ENCODE results near the gene PVR.
"Not testable (repeated sequence)": the region's sequence is repeated elsewhere in the genome, so short reads cannot be mapped to it uniquely, and the experiment has no call there.

The PVR gene

DNA sequence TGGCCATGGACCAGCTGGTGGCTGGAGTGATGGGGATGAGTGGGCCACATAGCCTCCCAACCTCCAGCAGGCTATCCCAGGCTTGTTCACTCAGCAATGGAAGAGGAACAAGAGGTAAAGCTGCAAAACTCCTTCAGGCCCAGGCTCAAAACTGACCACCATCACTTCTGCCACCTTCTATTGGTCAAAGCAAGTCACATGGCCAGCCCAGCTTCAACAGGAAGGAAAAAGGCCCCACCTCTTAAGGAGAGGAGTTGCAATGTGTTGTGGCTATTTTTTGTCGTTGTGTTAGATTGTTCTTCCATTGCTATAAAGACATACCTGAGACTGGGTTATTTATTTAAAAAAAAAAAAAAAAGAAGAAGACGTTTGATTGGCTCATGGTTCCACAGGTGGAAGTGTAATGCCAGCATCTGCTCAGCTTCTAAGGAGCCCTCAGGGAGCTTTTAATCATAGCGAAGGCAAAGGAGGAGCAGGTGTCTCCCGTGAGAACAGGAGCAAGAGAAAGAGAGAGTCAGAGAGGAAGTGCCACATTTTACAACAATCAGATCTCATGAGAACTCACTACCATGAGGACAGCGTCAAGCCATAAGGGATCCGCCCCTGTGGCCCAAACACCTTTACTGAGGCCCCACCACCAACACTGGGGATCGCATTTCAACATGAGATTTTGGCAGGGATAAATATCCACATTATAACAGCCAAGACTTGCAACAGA lies 24.9 kb upstream of the PVR start:
- DNase-seq (ENCODE audit: low read depth): no peak

DNA sequence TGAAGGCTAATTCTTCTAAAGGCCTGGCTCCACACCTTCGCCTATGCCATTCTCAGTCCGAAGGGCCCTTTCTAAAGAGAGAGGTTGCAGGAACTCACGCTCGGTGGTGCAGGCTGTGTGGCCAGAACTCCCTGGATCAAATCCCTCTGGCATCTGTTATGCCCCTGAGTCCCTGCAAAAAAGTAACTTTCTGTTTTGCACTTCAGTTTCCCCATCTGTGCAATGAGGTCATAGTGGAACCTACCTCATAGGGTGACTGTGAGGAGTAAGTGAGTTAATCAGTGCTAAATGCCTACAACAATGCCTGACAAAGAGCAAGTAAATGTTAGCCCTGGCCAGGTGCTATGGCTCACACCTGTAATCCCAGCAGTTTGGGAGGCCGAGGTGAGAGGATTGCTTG lies 23.0 kb upstream of the PVR start:
- no peak for DNase-seq (ENCODE audit: low read depth)

DNA sequence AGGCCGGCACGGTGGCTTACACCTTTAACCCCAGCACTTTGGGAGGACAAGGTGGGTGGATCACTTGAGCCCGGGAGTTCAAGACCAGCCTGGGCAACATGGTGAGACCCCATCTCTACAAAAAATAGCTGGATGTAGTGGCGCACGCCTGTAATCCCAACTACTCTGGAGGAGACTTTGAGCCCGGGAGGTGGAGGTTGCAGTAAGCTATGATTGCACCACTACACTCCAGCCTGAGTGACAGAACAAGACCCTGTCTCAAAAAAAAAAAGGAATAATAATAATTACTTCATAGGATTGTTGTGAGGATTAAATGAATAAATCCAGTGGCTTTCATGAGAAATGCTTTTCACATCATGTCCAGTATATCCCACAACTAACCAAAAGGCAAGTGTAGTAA lies 22.3 kb upstream of the PVR start:
- no peak for DNase-seq (ENCODE audit: low read depth)

DNA sequence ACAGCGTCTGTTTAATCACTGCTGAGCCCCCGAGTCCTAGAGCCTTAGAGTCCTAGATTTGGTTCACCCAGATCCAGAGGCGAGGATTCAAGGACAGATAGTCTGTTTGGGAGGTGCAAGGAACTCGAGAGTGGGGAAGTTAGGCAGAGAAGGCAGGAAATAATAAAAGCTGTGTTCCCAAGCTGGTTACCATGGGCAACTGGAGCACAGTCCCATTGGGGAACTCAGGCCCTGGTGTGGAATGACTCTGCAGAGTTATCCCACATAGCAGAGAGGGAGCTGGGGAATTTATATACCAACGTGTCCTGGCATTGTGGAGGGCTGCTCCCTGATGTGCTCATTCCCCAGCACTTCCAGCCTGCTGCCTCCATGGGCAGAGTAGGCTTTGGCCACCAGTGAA lies 20.6 kb upstream of the PVR start:
- peak; percentile 87 for DNase-seq (ENCODE audit: low read depth)

DNA sequence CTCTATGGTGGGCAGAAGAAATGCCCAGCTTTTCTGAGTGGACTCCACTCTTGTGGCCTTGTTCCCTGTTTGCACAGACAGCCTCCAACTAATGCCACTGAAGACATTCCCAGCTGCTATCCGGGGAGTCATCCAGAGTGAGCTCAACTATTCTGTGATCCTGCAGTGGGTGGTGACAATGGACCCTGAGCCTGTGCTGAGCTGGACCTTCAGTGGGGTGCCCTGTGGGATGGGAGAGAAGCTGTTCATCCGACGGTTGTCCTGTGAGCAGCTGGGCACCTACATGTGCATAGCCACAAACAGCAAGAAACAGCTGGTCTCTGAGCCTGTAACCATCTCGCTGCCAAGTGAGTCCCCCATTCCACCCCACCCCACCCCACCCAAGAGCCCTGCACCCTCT lies 20.1 kb upstream of the PVR start:
- no peak for DNase-seq (ENCODE audit: low read depth)

DNA sequence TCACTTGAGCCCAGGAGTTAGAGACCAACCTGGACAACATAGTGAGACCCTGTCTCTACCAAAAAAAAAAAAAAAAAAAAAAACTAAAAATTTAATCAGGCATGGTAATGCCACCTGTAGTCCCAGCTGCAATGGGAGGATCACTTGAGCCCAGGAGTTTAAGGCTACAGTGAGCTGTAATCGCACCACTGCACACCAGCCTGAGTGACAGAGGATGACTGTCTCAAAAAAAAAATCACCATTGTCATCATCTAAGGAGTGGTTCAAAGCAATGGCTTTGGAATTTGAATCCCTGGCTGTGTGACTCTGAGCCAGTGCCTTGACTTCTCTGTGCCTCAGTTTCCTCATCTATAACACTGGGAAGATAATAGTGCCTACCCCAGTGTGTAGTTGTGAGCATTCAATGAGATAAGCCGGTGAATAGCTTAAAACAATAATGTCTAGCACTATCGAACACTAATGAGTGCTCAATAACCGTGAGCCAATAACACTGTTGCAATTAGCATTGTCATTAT lies 18.8 kb upstream of the PVR start:
- no peak for DNase-seq (ENCODE audit: low read depth)

DNA sequence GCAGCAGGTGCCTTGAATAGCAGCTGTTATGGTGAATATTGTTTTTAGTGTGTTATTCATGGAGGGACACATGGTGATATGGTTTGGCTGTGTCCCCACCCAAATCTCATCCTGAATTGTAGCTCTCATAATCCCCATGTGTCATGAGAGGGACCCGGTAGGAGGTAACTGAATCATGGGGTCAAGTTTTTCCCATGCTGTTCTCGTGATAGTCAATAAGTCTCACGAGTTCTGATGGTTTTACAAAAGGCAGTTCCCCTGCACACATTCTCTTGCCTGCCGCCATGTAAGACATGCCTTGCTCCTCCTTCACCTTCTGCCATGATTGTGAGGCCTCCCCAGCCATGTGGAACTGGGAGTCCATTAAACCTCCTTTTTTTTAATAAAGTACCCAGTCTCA lies 18.1 kb upstream of the PVR start:
- DNase-seq (ENCODE audit: low read depth): not testable (repeated sequence)

DNA sequence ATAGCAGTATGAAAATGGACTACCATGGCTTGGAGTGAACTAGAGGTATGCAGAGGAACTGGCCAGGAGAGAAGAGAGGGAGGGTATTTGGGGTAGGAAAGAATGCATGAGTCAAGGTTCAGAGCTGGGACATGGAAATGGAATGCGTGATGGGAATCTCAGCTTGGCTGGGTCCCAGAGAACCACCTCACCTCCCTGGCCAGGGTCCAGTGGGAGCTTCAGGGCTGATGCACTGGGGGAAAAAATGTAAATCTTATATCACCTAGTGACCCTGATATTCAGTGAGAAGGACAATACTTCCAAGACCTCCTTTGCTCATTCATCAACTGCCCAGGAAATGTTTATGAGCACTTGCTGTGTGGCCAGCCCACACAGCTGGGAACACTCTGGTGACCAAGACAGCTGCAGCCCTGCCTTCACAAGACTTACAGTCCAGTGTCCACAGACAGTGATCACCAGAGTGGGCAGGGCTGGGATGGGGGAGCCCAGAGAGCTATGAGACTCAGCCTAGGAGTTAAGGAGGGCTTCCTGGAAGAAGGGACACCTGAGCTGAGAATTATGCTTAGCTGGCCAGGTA lies 17.6 kb upstream of the PVR start:
- peak; percentile 99 for DNase-seq (ENCODE audit: low read depth)

DNA sequence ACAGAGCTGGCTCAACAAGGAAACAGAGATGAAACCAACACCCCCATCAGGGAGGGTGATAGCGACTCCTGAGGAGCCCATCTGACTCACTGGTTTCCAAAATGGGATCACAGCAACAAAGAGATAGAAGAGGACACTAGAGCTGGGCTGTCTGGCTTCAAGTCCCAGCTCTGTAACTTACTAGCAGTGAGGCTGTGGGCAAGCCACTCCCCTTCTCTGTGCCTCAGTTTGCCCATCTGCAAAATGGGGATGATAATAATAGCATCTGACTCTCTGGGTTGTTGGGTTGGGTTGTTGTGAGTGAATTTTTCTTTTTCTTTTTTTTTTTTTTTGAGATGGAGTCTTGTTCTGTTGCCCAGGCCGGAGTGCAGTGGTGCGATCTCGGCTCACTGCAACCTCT lies 16.1 kb upstream of the PVR start:
- DNase-seq (ENCODE audit: low read depth): peak; percentile 23

DNA sequence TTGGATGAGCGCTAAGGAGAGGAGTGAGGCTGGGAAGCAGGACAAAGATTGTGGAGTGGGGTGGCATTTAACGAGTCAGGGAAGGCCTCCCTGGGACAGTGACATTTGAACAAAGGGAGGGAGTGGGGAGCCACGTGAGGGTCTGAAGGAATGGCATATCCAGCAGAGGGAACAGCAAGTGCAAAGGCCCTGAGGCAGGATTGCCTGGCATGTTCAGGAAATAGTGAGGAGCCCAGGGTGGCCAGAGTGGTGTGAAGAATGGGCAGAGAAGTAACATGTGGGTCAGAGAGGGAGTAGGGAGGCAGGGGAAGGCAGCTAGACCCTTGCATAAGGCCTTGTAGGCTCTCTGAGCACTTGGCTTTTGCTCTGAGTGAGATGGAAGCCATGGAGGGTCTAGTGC lies 14.9 kb upstream of the PVR start:
- DNase-seq (ENCODE audit: low read depth): no peak

DNA sequence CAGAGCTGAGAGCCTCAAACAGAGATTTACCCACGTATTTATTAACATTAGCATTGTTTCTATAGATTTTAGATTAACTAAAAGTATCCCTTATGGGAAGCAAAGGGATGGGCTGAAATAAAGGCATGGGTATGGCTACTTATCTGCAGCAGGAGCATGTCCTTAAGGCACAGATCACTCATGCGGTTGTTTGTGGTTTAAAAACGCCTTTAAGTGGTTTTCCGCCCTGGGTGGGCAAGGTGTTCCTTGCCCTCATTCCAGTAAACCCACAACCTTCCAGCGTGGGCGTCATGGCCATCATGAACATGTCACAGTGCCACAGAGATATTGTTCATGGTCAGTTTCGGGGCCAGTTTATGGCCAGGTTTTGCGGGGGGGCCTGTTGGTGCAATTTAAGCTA lies 12.1 kb upstream of the PVR start:
- DNase-seq (ENCODE audit: low read depth): not testable (repeated sequence)

DNA sequence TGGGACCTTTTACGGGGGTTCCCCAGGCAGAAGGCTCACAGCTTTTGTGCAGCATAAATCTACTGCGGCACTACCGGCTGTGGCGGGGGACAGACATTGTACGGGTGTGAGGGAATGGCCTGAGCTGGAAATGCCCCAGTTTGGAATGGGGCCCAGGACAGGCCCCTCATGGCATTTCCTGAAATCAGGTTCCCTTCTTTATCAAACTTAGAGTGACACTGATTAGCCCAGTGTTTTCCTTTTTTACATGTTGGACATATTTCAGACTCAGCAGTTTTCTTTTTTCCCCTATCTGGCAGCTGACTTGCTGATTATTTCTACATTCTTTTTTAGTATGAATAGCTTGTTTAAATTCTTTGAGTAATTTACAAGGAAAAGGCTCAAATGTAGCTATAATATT lies 9.7 kb upstream of the PVR start:
- DNase-seq (ENCODE audit: low read depth): not testable (repeated sequence)

DNA sequence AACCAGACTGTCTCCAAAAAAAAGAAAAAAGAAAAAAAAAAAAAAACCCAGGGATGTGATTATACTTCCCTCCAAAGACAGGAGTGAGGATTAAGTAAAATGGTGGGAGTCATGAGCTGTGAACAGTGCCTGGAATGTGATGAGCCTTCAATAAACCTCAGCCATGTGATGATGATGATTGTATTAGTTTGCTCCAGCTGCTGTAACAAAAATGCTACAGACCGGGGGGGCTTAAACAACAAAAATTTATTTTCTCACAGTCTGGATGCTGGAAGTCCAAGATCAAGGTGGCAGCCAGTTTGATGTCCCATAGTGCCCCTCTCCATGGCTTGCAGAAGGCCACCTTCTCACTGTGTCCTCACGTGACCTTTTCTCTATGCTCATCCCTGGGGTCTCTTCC lies 8.9 kb upstream of the PVR start:
- DNase-seq (ENCODE audit: low read depth): no peak

DNA sequence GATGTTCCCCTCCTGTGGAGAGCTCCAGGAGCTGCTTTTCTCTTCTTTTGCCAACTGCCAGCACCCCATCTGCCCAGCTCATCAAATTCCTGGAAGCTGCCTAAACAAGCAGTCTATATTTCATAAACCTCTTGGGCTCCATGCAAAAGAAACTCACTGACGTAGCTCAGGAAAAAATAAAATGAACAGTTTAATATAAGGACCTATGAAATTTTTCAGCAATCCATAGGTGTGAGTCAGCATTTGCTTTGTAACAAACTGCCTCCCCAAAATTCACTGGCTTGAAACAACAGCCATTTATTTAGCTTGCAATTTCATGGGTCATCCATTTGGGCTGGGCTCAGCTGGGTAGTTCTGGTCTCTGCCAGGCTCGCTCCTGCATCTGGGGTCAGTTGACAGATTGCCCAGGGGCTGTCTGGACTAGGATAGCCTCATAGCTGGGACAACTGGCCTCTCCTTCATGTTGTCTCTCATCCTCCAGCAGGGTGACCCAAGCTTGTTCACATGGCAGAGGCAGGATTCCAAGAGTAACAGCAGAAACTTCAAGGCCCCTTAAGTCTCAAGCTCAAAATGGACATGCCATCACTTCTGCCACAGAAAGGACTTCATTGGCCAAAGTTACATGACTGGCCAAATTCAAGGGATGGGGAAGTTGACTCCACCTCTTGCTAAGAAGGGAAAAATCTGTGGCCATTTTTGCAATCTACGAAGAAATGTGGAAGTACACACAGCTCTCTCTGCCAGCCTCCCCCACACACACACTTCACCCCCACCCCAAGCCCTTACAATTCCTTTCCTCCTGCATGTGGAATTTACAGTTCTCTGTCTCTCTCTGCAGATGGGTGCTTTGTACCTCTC lies 7.9 kb upstream of the PVR start:
- DNase-seq (ENCODE audit: low read depth): peak; percentile 79

DNA sequence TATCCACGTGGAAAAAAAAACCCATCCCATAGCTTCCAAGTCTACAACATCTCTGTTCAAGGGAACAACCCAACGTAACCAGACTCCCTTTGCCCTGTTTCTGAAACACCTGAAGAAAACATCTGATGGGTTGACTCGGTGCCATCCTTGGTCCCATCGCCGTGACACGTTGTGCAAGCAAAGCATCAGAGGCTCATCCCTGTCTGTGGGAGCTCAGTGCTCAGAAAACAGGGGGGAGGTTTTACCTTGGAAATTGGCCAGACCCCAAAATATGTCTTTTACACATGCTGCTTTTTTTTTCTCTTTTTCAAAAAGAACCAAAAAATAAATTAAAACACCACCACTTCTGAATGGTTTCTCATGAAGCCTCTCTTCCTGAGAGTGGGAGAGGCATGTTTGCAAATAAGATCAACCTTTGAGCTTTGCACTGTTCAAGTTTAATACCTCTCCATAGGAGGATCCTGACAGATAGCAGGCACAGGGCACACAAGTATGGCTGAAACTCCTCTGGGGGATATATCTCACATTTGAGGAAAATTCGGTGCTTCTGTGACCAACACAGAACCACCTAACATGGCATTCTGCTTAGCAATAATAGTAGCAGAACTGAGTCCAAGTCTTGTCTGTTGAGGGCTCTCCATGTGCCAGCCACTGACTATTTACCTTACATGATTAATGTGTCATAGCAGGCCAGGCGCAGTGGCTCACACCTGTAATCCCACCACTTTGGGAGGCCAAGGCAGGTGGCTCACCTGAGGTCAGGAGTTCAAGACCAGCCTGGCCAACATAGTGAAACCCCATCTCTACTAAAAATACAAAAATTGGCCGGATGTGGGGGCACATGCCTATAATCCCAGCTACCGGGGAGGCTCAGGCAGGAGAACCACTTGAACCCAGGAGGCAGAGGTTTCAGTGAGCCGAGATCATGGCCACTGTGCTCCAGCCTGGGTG lies 7.0 kb upstream of the PVR start:
- DNase-seq (ENCODE audit: low read depth): no peak

DNA sequence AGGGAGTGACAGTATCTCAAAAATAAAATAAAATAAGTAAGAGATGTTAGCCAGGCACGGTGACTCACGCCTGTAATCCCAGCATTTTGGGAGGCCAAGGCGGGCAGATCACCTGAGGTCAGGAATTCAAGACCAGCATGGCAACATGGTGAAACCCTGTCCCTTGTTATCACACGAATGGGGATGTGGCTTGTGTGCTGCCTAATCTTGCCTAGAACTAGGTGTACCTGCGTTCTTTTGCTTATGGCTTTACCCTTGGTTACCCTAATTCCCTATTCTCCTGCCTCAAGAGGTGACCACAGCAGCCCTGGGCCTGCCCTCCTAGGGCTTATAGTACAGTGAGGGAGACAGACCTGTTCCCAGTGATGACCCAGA lies 6.3 kb upstream of the PVR start:
- DNase-seq (ENCODE audit: low read depth): no peak

DNA sequence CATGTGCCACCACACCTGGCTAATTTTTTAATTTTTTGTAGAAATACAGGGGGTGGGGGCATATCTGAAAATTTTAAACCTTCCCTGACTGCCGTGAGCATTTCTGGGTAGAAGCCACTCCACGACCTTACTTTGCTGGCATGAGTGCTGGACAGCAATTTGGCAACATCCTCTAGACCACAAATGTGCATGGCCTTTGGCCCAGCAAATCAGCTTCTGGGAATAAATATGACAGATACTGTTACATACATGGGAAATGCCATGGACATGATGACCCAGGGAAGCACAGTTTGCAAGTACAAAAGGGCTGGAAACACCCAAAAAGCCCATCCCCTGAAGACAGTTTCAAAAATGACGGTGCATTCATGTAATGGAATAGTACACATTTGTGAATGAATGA lies 3.2 kb upstream of the PVR start:
- peak; percentile 78 for DNase-seq (ENCODE audit: low read depth)

DNA sequence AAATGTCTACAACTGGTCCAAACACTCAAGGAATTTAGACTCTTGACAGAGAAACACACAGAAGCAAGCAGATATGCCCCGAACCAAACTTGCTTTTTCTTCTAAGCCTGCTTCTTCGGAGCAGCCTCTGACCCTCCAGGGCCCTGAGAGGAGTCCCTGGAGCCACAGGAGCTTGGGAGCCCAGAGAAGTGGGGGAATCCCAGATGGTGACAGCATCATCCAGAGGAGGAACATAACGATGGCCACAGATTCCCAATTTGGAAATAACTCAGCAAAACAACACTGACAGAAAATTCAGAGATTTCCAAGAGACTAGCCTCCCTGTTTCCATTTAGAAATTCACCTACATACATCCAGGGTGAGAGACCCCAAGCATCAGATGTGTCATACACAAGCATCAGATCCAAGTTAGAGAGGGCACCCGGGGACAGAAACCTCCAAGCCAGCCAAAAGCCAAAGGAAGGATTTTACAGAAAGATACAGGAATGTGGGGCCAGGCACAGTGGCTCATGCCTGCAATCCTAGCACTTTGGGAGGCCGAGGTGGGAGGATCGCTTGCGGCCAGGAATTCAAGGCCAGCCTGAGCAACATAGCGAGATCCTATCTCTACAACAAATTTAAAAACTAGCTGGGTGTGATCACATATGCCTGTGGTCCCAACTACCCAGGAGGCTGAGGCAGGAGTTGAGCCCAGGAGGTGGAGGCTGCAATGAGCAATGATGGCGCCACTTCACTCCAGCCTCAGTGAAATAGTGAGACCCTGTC lies 2.0 kb upstream of the PVR start:
- no peak for DNase-seq (ENCODE audit: low read depth)

DNA sequence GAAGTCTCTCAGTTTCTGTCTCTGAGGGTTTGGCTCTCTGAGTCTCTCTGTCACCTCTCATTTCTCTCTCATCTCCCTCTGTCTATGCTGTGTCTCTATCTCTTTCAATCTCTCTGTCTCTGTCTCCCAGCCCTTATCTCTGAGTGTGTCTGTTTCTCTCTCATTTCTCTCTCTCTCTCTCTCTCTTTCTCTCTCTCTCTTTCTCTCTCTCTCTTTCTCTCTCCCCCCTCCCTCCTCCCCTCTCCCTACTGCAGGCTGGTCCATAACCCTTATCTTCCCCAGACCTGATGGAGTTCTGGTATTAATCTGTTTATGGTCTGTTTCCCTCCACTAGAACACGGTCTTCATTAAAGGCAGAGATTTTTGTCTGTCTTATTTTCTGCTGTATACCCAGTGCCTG lies 1.3 kb upstream of the PVR start:
- DNase-seq (ENCODE audit: low read depth): no peak

DNA sequence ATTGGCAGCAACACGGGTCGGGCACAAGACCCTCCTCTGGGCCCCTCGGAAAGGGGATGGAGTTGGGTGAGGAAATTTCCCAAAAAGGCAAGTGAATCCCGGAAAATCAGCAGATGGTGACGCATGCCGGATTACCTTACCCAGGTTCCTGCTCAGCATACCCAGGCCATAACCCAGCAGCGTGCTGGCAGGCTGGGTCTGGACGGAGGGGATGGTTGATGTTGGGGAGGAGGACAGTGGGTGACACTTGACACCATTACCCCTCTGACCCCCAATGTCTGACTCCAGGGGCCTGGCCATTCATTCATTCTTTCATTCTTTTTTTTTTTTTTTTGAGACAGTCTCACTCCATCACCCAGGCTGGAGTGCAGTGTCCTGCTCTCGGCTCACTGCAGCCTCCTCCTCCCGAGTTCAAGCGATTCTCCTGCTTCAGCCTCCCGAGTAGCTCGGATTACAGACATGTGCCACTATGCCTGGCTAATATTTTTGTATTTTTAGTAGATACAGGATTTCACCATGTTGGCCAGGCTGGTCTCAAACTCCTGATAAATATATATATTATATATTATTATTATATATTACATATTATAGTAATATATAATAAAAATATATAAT lies 799 bp downstream of the PVR start:
- DNase-seq (ENCODE audit: low read depth): peak; percentile 47
